Right lobe of liver (tissue), 4 donors: ENCODE results near the gene FAM124A.

ENCODE experiments used
- CTCF ChIP-seq, 4 donors: fragments of 200-600 bp in 3 of 4; fragments of 450-650 bp in 1 of 4; IDR thresholded peaks; one replicate each; pipeline versions ENCODE4 v1.5.1 to v1.8.0; 2016 to 2022; ENCODE audit warnings: antibody characterized with exemption in 4 of 4, mild to moderate bottlenecking in 2 of 4
- POLR2A ChIP-seq: fragments of 450-650 bp; IDR thresholded peaks from one replicate; pipeline ENCODE4 v1.6.1; 2017; ENCODE audit warnings: antibody characterized with exemption, mild to moderate bottlenecking
- donor health status: DM: no; HTN: no; CAD: no.
- donor health status: DM: no; HTN: no; CAD: no.
- donor health status: DM: no; HTN: yes; CAD: no.

GRCh38 chr13:51328488-51328887 lies 106.3 kb downstream of the FAM124A start:
- TF ChIP-seq CTCF (IDR thresholded peaks at IDR 0.05), result no peak
- no peak for TF ChIP-seq POLR2A
